ENCODE measurements around the gene NSUN6. TPM values are rescaled to one million over a fixed set of nuclear protein-coding genes. Genes with fewer than 3 reads are reported as not detected.
A peak's percentile ranks its signal among the peaks of the same experiment; 100 is the strongest.

Gene NSUN6
- total RNA-seq, 1 experiment from 2014 or later, result 12.5 TPM

DNA sequence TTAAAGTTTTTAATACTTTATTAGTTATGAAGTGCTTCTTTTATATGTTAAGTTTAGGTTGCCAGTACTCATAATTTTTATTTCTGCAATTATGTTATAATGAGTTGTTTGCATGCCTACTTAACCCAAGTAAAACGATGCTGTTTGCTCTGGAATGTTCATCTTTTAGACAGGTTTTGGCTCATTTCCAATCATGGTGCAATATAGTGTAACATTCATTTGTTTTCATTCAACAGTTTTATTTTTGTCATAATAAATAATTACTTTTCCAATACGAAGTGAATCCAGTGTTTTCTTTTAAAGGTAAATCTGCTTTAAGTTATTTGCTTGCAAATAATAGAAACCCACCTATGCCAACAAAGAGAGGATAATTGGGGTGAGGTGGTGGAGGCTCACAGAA lies 30.0 kb upstream of the NSUN6 start:
- H3K4me2 ChIP-seq (ENCODE audit: low read length), result peak overlapping the region; percentile 60
- H3K36me3 ChIP-seq (ENCODE audit: control insufficient read depth in 1 of 2, insufficient read depth in 2 of 2, low read length in 2 of 2), result no peaks in the 10 kb centered on the region; a peak in 1 of 4 replicates
- CTCF ChIA-PET, result interaction anchor here (0.6 kb wide), 1 partner anchor 15 kb away, joined by 3 read pairs; no protein-coding TSS in a partner anchor
- BruUV-seq (replicated peaks), result no TSS peak
- H4K20me1 ChIP-seq (ENCODE audit: insufficient read depth), result no peaks in the 10 kb centered on the region
- no peaks in the 10 kb centered on the region for H3K9me3 ChIP-seq (ENCODE audit: control insufficient read depth in 1 of 2, insufficient read depth in 1 of 2, low read depth in 1 of 2, low read length in 2 of 2)
- peak overlapping the region; percentile 55; the same call in 1 of the 2 replicates for H3K27ac ChIP-seq (ENCODE audit: low read depth, low read length)
- peaks cover 16 to 51% of the 10 kb centered on the region in 2 experiments for H3K4me1 ChIP-seq (ENCODE audit: control insufficient read depth in 1 of 2, insufficient read depth in 2 of 2, low read length in 2 of 2)
- POLR2A ChIA-PET, result no interaction called here
- H3K9ac ChIP-seq (ENCODE audit: low read length), result peak overlapping the region; percentile 19
- RAD21 ChIA-PET (ENCODE audit: low non-redundant PET in 1 of 2, low total read pairs in 2 of 2, uncharacterized antibody in 2 of 2, unreplicated experiment in 2 of 2), result no interaction called here
- TF ChIP-seq SIN3A (IDR thresholded peaks at IDR 0.05; ENCODE audit: low read depth) (no peak), ELF1 (IDR thresholded peaks at IDR 0.05; ENCODE audit: borderline replicate concordance, low read depth) (no peak), POLR2AphosphoS5 (IDR thresholded peaks at IDR 0.05; ENCODE audit: low read depth, low read length) (no peak), FOSL1 (IDR thresholded peaks at IDR 0.05; ENCODE audit: low read depth) (no peak), POLR2A (IDR thresholded peaks at IDR 0.05; ENCODE audit: borderline replicate concordance, extremely low read depth, insufficient read depth, insufficient read length) (no peak), ATF3 (IDR thresholded peaks at IDR 0.05) (no peak), EZH2phosphoT487 (IDR thresholded peaks at IDR 0.05; ENCODE audit: borderline replicate concordance) (no peak)
- H3K27me3 ChIP-seq (ENCODE audit: insufficient read depth, low read length), result no peaks in the 10 kb centered on the region
- no peak overlapping the region for H3K4me3 ChIP-seq (replicated peaks in 1 of 2; ENCODE audit: low read depth in 1 of 2, low read length in 2 of 2)
- DNase-seq (ENCODE audit: low read depth, low spot score) (no peak), ATAC-seq (no peak)
- no peak overlapping the region for H2AFZ ChIP-seq (ENCODE audit: low read depth, low read length, poor library complexity, severe bottlenecking)
- no peaks in the 10 kb centered on the region for H3K9me2 ChIP-seq (ENCODE audit: insufficient read depth)
- H3K79me2 ChIP-seq (ENCODE audit: insufficient read depth, low read length), result no peaks in the 10 kb centered on the region
- intact Hi-C loops (cut with micrococcal nuclease), result no loop called here

GRCh38 chr10:18680754-18681153 lies 29.4 kb upstream of the NSUN6 start:
- Histone ChIP-seq H3K36me3 (ENCODE audit: control insufficient read depth in 1 of 2, insufficient read depth in 2 of 2, low read length in 2 of 2) (peaks cover 2 to 3% of the 10 kb centered on the region in 2 experiments; a peak in 3 of 4 replicates), H3K9ac (ENCODE audit: low read length) (no peak overlapping the region), H3K4me3 (replicated peaks in 1 of 2; ENCODE audit: low read depth in 1 of 2, low read length in 2 of 2) (no peak overlapping the region), H2AFZ (ENCODE audit: low read depth, low read length, poor library complexity, severe bottlenecking) (no peak overlapping the region), H3K79me2 (ENCODE audit: insufficient read depth, low read length) (no peaks in the 10 kb centered on the region), H3K4me2 (ENCODE audit: low read length) (0 out of 2 replicates have a peak overlapping the region, but pooled peaks have one; percentile 60), H3K27me3 (ENCODE audit: insufficient read depth, low read length) (no peaks in the 10 kb centered on the region), H3K27ac (ENCODE audit: low read depth, low read length) (no peak overlapping the region), H3K9me2 (ENCODE audit: insufficient read depth) (no peaks in the 10 kb centered on the region), H3K9me3 (ENCODE audit: control insufficient read depth in 1 of 2, insufficient read depth in 1 of 2, low read depth in 1 of 2, low read length in 2 of 2) (no peaks in the 10 kb centered on the region), H4K20me1 (ENCODE audit: insufficient read depth) (no peaks in the 10 kb centered on the region), H3K4me1 (ENCODE audit: control insufficient read depth in 1 of 2, insufficient read depth in 2 of 2, low read length in 2 of 2) (peaks cover 16 to 51% of the 10 kb centered on the region in 2 experiments)
- CTCF ChIA-PET, result interaction anchor here (0.6 kb wide), 1 partner anchor 14 kb away, joined by 3 read pairs; no protein-coding TSS in a partner anchor
- no peak for ATAC-seq
- BruUV-seq (replicated peaks), result no TSS peak
- POLR2A ChIA-PET, result no interaction called here
- intact Hi-C loops (cut with micrococcal nuclease), result no loop called here
- RAD21 ChIA-PET (ENCODE audit: low non-redundant PET in 1 of 2, low total read pairs in 2 of 2, uncharacterized antibody in 2 of 2, unreplicated experiment in 2 of 2), result no interaction called here
- no peak for DNase-seq (ENCODE audit: low read depth, low spot score)
- no peak for TF ChIP-seq POLR2AphosphoS5 (IDR thresholded peaks at IDR 0.05; ENCODE audit: low read depth, low read length)
- TF ChIP-seq ELF1 (IDR thresholded peaks at IDR 0.05; ENCODE audit: borderline replicate concordance, low read depth), result no peak
- TF ChIP-seq CTCF (IDR thresholded peaks at IDR 0.05 in 2 of 3, conservative IDR thresholded peaks at IDR 0.05 in 1 of 3; ENCODE audit: borderline replicate concordance in 1 of 3, insufficient read depth in 1 of 3, low read depth in 2 of 3, low read length in 2 of 3), result no peak
- TF ChIP-seq RAD21 (IDR thresholded peaks at IDR 0.05; ENCODE audit: low read depth), result no peak
- no peak for TF ChIP-seq SRF (IDR thresholded peaks at IDR 0.05; ENCODE audit: low read depth)
- TF ChIP-seq POLR2A (IDR thresholded peaks at IDR 0.05; ENCODE audit: borderline replicate concordance, extremely low read depth, insufficient read depth, insufficient read length), result no peak
- no peak for TF ChIP-seq EZH2phosphoT487 (IDR thresholded peaks at IDR 0.05; ENCODE audit: borderline replicate concordance)
- TF ChIP-seq SIN3A (IDR thresholded peaks at IDR 0.05; ENCODE audit: low read depth), result no peak
- TF ChIP-seq FOSL1 (IDR thresholded peaks at IDR 0.05; ENCODE audit: low read depth), result no peak
- no peak for TF ChIP-seq TCF7L2 (IDR thresholded peaks at IDR 0.05; ENCODE audit: borderline replicate concordance, extremely low read depth, insufficient read depth, insufficient read length)
- TF ChIP-seq, protein P1, sequence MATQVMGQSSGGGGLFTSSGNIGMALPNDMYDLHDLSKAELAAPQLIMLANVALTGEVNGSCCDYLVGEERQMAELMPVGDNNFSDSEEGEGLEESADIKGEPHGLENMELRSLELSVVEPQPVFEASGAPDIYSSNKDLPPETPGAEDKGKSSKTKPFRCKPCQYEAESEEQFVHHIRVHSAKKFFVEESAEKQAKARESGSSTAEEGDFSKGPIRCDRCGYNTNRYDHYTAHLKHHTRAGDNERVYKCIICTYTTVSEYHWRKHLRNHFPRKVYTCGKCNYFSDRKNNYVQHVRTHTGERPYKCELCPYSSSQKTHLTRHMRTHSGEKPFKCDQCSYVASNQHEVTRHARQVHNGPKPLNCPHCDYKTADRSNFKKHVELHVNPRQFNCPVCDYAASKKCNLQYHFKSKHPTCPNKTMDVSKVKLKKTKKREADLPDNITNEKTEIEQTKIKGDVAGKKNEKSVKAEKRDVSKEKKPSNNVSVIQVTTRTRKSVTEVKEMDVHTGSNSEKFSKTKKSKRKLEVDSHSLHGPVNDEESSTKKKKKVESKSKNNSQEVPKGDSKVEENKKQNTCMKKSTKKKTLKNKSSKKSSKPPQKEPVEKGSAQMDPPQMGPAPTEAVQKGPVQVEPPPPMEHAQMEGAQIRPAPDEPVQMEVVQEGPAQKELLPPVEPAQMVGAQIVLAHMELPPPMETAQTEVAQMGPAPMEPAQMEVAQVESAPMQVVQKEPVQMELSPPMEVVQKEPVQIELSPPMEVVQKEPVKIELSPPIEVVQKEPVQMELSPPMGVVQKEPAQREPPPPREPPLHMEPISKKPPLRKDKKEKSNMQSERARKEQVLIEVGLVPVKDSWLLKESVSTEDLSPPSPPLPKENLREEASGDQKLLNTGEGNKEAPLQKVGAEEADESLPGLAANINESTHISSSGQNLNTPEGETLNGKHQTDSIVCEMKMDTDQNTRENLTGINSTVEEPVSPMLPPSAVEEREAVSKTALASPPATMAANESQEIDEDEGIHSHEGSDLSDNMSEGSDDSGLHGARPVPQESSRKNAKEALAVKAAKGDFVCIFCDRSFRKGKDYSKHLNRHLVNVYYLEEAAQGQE (IDR thresholded peaks at IDR 0.05; ENCODE audit: low read depth), result no peak
- TF ChIP-seq EZH2 (IDR thresholded peaks at IDR 0.05), result no peak
- no peak for TF ChIP-seq MAX (IDR thresholded peaks at IDR 0.05)
